Breast epithelium (tissue), 3 donors: ENCODE measurements around the gene S100Z.

Experiments
- CTCF ChIP-seq, 3 donors: fragments of 450-650 bp; IDR thresholded peaks; one replicate each; pipeline ENCODE4 v1.5.1; 2016 to 2017; ENCODE audit warnings: antibody characterized with exemption in 3 of 3, mild to moderate bottlenecking in 3 of 3, moderate library complexity in 3 of 3
- POLR2A ChIP-seq: fragments of 450-650 bp; IDR thresholded peaks from one replicate; pipeline ENCODE4 v1.6.1; 2016; ENCODE audit warnings: antibody characterized with exemption, mild to moderate bottlenecking, moderate library complexity
- POLR2AphosphoS5 ChIP-seq, 3 donors: sonication (generic); formaldehyde crosslinking; IDR thresholded peaks; one replicate each; pipeline ENCODE4 v1.6.1; 2017; ENCODE audit warnings: antibody characterized with exemption in 3 of 3

GRCh38 chr5:76801159-76801802 is 48.5 kb upstream of the S100Z start:
- TF ChIP-seq CTCF (IDR thresholded peaks at IDR 0.05) (no peak), POLR2A (no peak), POLR2AphosphoS5 (IDR thresholded peaks at IDR 0.05) (no peak)
